Measurements from ENCODE around the gene ABHD10.

ABHD10 gene

GRCh38 chr3:111967068-111967467 is 11.8 kb upstream of the ABHD10 start:
- no peak for DNase-seq

GRCh38 chr3:111967651-111968274 is 11.1 kb upstream of the ABHD10 start:
- DNase-seq, result peak; percentile 84 to 85

- DNase-seq, result no peak
Observed at GRCh38 chr3:111968319-111969054, 10.3 kb upstream of the ABHD10 start.

GRCh38 chr3:111970376-111970775 is 8.4 kb upstream of the ABHD10 start:
- DNase-seq, result no peak

- no peak for DNase-seq
Observed at GRCh38 chr3:111971533-111972130, 7.2 kb upstream of the ABHD10 start.

GRCh38 chr3:111972891-111973290 is 5.9 kb upstream of the ABHD10 start:
- DNase-seq, result no peak

- no peak for DNase-seq
Observed at GRCh38 chr3:111975131-111975530, 3.7 kb upstream of the ABHD10 start.

- DNase-seq, result no peak
Observed at GRCh38 chr3:111976254-111976653, 2.6 kb upstream of the ABHD10 start.

GRCh38 chr3:111979434-111980038 is 710 bp downstream of the ABHD10 start:
- no peak for DNase-seq

GRCh38 chr3:111980716-111981456 is 2.1 kb downstream of the ABHD10 start:
- DNase-seq, result no peak

- no peak for DNase-seq
Observed at GRCh38 chr3:111981457-111981763, 2.6 kb downstream of the ABHD10 start.

- DNase-seq, result no peak
Observed at GRCh38 chr3:111984636-111985298, 5.9 kb downstream of the ABHD10 start.

- DNase-seq, result no peak
Observed at GRCh38 chr3:111986800-111987199, 8.0 kb downstream of the ABHD10 start.

- DNase-seq, result no peak
Observed at GRCh38 chr3:111989061-111989678, 10.3 kb downstream of the ABHD10 start.

GRCh38 chr3:111993038-111993437 is 14.2 kb downstream of the ABHD10 start:
- no peak for DNase-seq

- no peak for DNase-seq
Observed at GRCh38 chr3:111998636-111999483, 20.0 kb downstream of the ABHD10 start, which contains the start of gene TAGLN3. TSS of gene TAGLN3 (plus strand) at chr3:111998922. CDS start at chr3:111999423, 501 bp downstream.

GRCh38 chr3:111999484-112000324 is 20.9 kb downstream of the ABHD10 start:
- no peak for DNase-seq

GRCh38 chr3:112000367-112000771 is 21.5 kb downstream of the ABHD10 start:
- no peak for DNase-seq

GRCh38 chr3:112000966-112001365 is 22.1 kb downstream of the ABHD10 start:
- DNase-seq, result no peak

GRCh38 chr3:112001526-112001925 is 22.7 kb downstream of the ABHD10 start:
- no peak for DNase-seq
